Prostate gland (tissue), 2 donors: ENCODE results near the gene LYRM4. TPM values are rescaled to one million over a fixed set of nuclear protein-coding genes. Genes with fewer than 3 reads are reported as not detected.
"Not testable (repeated sequence)": the region's sequence is repeated elsewhere in the genome, so short reads cannot be mapped to it uniquely, and the experiment has no call there.

ENCODE experiments used
- DNase-seq: peaks from one replicate; pipeline ENCODE4 v3.0.0-alpha.2; 2019; ENCODE audit warnings: low spot score
- H3K27ac ChIP-seq, 2 donors: fragments of 200-600 bp; sonication (generic); 2 replicates each; pipeline ENCODE4 v1.5.1; 2017 to 2019
- H3K27me3 ChIP-seq: fragments of 200-600 bp; sonication (generic); replicated peaks from 2 replicates; pipeline ENCODE4 v1.5.1; 2019; ENCODE audit not compliant: insufficient read depth
- H3K36me3 ChIP-seq, 2 donors: fragments of 200-600 bp; sonication (generic); 1 replicate in 1 of 2; 2 replicates in 1 of 2; pipeline versions ENCODE4 v1.5.1 to v1.8.1; 2017 to 2019
- H3K4me1 ChIP-seq: fragments of 200-600 bp; sonication (generic); replicated peaks from 2 replicates; pipeline ENCODE4 v1.5.1; 2019
- H3K4me3 ChIP-seq, 2 donors: fragments of 200-600 bp; sonication (generic); 2 replicates each; pipeline ENCODE4 v1.5.1; 2017 to 2019
- H3K9me3 ChIP-seq: fragments of 200-600 bp; sonication (generic); 2 replicates; pipeline ENCODE4 v1.5.1; 2017
- POLR2A ChIP-seq: fragments of 450-650 bp; IDR thresholded peaks from one replicate; pipeline ENCODE4 v1.6.1; 2016; ENCODE audit warnings: antibody characterized with exemption, mild to moderate bottlenecking
- POLR2AphosphoS5 ChIP-seq: sonication (generic); formaldehyde crosslinking; IDR thresholded peaks from one replicate; pipeline ENCODE4 v1.6.1; 2017; ENCODE audit warnings: antibody characterized with exemption
- WGBS: methylation state at CpG from one replicate; pipeline ENCODE4 v1.1.5; 2018; 5-methylcytosine and 5-hydroxymethylcytosine counted together
- intact Hi-C: fragments of 100-400 bp; cut with DNase I; formaldehyde crosslinking; loops from one replicate; pipeline ENCODE4 v1.14.2; 2022
- total RNA-seq, 2 donors: library from RNA; depleted of rRNA; stranded (reverse); fragments of >200 nt; gene quantifications; one replicate each; pipeline ENCODE4 v1.1.0, GENCODE V29; 2016
- TF ChIP-seq, protein P1 (sequence below), 4 experiments: fragments of 200-600 bp in 2 of 4; fragments of 450-650 bp in 2 of 4; sonication (generic) in 2 of 4; IDR thresholded peaks; 1 replicate in 3 of 4; 2 replicates in 1 of 4; pipeline ENCODE4 v1.5.1; 2016 to 2019; ENCODE audit warnings: antibody characterized with exemption in 4 of 4, mild to moderate bottlenecking in 2 of 4, moderate library complexity in 2 of 4

The LYRM4 gene
- total RNA-seq, 2 donors from 2014 or later = 21.4 to 23.7 TPM

- Histone ChIP-seq H3K27me3 (no peaks in the 10 kb centered on the region), H3K27ac (no peak overlapping the region), H3K4me1 (no peaks in the 10 kb centered on the region), H3K9me3 (no peaks in the 10 kb centered on the region), H3K4me3 (no peak overlapping the region), H3K36me3 (no peaks in the 10 kb centered on the region)
- TF ChIP-seq, protein P1, sequence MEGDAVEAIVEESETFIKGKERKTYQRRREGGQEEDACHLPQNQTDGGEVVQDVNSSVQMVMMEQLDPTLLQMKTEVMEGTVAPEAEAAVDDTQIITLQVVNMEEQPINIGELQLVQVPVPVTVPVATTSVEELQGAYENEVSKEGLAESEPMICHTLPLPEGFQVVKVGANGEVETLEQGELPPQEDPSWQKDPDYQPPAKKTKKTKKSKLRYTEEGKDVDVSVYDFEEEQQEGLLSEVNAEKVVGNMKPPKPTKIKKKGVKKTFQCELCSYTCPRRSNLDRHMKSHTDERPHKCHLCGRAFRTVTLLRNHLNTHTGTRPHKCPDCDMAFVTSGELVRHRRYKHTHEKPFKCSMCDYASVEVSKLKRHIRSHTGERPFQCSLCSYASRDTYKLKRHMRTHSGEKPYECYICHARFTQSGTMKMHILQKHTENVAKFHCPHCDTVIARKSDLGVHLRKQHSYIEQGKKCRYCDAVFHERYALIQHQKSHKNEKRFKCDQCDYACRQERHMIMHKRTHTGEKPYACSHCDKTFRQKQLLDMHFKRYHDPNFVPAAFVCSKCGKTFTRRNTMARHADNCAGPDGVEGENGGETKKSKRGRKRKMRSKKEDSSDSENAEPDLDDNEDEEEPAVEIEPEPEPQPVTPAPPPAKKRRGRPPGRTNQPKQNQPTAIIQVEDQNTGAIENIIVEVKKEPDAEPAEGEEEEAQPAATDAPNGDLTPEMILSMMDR (IDR thresholded peaks at IDR 0.05) = no peak
- TF ChIP-seq POLR2AphosphoS5 (no peak), POLR2A (no peak)
- intact Hi-C loops = no loop called here
- WGBS = 94% methylated on average over 20 of the region's 20 CpGs
- DNase-seq = no peak
Measured at GRCh38 chr6:5123296-5124143, 137.2 kb downstream of the LYRM4 start.

- TF ChIP-seq POLR2AphosphoS5 (no peak), POLR2A (no peak)
- TF ChIP-seq, protein P1 (IDR thresholded peaks at IDR 0.05) = no peak
- DNase-seq = no peak
- no peaks in the 10 kb centered on the region for H3K9me3 ChIP-seq
- no peak overlapping the region for H3K27ac ChIP-seq
- 86% methylated on average over 17 of the region's 18 CpGs for WGBS
- no peaks in the 10 kb centered on the region for H3K36me3 ChIP-seq
- H3K4me3 ChIP-seq = no peak overlapping the region
- intact Hi-C loops = no loop called here
- H3K27me3 ChIP-seq = no peaks in the 10 kb centered on the region
- H3K4me1 ChIP-seq = no peaks in the 10 kb centered on the region
Measured at GRCh38 chr6:5122504-5123112, 138.1 kb downstream of the LYRM4 start.

- Histone ChIP-seq H3K9me3 (no peaks in the 10 kb centered on the region), H3K27ac (no peak overlapping the region), H3K4me3 (no peak overlapping the region), H3K36me3 (no peaks in the 10 kb centered on the region), H3K27me3 (no peaks in the 10 kb centered on the region), H3K4me1 (no peaks in the 10 kb centered on the region)
- no peak for DNase-seq
- TF ChIP-seq POLR2AphosphoS5 (no peak), POLR2A (no peak)
- TF ChIP-seq, protein P1 (IDR thresholded peaks at IDR 0.05) = no peak
- intact Hi-C loops = no loop called here
- WGBS = 57% methylated on average over 7 of the region's 7 CpGs
Measured at GRCh38 chr6:5121956-5122355, 138.8 kb downstream of the LYRM4 start.

DNA sequence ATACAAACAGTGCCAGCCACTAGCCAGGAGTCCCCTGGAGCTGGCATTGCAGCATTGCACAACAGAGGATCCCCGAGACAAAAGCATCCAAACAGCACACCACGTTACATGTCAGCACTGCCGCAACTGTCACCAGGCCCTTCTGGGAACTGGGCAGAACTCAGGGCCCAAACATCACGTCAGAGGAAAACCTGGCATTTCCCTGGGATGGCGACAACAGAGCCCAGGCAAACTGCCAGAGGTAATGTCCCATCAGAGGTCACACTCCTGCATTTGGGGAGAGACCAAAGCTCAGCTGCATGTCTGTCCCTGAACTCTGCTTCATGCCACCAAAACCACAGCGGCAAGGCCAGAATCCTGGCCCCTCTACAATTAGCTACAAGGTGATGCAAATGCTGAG lies 139.3 kb downstream of the LYRM4 start:
- TF ChIP-seq, protein P1 (IDR thresholded peaks at IDR 0.05) = no peak
- TF ChIP-seq POLR2A (no peak), POLR2AphosphoS5 (no peak)
- 90% methylated on average over 6 of the region's 6 CpGs for WGBS
- DNase-seq = no peak
- Histone ChIP-seq H3K4me1 (no peaks in the 10 kb centered on the region), H3K4me3 (no peak overlapping the region), H3K9me3 (no peaks in the 10 kb centered on the region), H3K27ac (no peak overlapping the region), H3K36me3 (no peaks in the 10 kb centered on the region), H3K27me3 (no peaks in the 10 kb centered on the region)
- intact Hi-C loops = no loop called here

DNA sequence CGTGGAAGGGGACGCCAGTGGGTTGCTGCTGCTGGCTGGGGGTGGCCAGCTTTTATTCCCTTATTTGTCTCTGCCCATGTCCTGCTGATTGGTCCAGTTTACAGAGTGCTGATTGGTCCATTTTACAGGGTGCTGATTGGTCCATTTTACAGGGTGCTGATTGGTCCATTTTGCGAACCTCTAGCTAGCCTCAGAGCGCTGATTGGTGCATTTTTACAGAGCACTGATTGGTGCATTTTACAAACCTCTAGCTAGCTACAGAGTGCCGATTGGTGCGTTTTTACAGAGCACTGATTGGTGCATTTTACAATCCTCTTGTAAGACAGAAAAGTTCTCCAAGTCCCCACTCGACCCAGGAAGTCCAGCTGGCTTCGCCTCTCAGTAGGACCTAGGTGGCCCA lies 140.2 kb downstream of the LYRM4 start:
- H3K36me3 ChIP-seq, intact Hi-C loops, H3K4me3 ChIP-seq, DNase-seq, H3K27me3 ChIP-seq, H3K9me3 ChIP-seq, H3K27ac ChIP-seq, H3K4me1 ChIP-seq: not testable (repeated sequence)
- 97% methylated on average over 8 of the region's 8 CpGs for WGBS
